Glomerular endothelial cell (primary cell): Measurements from ENCODE around the gene SLC25A33. TPM values are rescaled to one million over a fixed set of nuclear protein-coding genes. Genes with fewer than 3 reads are reported as not detected.

Experiments used
- DNase-seq: peaks from one replicate; pipeline ENCODE4 v3.0.0-alpha.2; 2011; ENCODE audit warnings: low read depth, low spot score; ENCODE audit errors: extremely low read depth
- total RNA-seq: library from RNA; depleted of rRNA; stranded (reverse); fragments of >200 nt; gene quantifications from 2 replicates; pipeline ENCODE4 v1.2.3, GENCODE V29; 2015

The SLC25A33 gene
- total RNA-seq, 1 donor from 2014 or later, result 8.1 TPM

DNA sequence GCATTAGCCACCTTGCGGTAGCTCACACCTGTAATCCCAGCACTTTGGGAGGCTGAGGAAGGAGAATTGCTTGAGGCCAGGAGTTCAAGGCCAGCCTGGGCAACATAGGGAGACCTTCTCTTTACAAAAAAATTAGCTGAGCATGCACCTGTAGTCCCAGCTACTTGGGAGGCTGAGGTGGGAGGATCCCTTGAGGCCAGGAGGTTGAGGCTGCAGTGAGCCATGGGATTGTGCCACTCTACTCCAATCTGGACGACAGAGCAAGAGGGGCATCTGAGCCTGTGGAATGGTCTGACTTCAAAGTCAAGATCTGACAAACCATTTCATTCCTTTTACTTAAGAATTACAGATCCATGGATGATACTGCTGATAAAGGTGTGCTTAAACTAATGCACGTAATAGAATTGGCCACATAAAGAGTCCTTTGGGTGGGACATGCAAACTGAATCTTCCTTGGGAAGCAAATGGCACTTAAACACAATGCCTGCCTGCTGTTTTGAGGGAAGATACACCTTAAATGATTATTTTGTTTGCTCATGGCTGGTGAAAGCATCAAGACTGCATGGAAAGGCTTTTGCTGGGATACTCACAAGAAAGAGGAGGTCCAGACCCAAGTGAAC is 47.0 kb downstream of the SLC25A33 start:
- DNase-seq, result no peak

- DNase-seq, result no peak
Observed at GRCh38 chr1:9588551-9589143, 49.4 kb downstream of the SLC25A33 start, which contains the start of gene TMEM201. Gene TMEM201, plus strand, starts transcription at chr1:9588911. Its CDS starts 20 bp downstream, at chr1:9588931.

DNA sequence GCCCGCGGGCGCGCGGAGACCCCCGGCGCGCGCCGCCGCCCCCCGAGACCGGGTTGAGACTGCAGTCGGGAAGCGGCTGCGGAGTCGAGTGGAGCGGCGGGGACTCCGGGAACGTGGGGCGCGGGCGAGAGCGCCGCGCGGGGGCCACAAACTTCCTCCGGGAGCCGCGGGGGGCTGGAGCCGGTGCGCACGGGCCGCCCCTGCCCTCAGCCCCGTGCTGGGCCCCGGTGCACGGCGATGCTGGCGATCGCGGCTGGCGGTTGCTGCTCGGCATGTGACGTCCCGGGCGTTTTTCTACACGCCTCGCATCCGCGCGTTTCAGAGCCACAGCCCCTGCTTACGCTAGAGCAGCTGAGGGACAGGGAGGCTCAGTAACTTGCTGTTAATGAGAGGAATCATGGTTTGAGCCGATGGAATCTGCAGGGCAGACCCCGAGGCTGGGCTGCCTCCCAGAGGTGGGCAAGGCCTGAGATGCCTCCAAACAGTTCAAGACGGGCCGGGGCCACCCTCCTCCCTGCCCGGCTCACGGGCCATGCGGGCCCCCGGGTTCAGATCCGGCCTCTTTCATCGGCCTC is 50.0 kb downstream of the SLC25A33 start:
- DNase-seq, result no peak

DNA sequence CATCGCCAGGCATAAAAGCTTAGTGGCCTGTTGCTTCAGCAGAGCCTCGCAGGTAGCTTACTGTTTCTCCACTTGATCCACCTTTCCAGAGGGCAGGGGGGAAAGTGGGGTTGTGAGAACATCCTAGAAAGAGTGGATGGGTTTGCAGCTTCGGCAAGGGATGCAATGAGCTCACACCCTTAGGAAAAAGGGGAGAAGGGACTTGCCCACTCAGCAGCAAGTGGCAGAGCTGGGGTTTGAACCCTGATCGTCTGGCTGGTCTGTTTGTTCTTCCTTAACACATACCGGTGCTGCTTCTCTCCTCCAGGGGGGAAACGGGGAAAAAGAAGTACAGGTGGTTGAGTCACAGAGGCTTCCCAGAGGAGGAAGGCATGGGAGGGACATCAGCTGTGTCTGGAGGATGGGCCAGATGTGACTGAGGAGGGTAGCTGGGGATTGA is 50.5 kb downstream of the SLC25A33 start:
- no peak for DNase-seq

- no peak for DNase-seq
Observed at GRCh38 chr1:9590201-9590600, 50.9 kb downstream of the SLC25A33 start.

GRCh38 chr1:9590945-9591668 is 51.8 kb downstream of the SLC25A33 start:
- no peak for DNase-seq

DNA sequence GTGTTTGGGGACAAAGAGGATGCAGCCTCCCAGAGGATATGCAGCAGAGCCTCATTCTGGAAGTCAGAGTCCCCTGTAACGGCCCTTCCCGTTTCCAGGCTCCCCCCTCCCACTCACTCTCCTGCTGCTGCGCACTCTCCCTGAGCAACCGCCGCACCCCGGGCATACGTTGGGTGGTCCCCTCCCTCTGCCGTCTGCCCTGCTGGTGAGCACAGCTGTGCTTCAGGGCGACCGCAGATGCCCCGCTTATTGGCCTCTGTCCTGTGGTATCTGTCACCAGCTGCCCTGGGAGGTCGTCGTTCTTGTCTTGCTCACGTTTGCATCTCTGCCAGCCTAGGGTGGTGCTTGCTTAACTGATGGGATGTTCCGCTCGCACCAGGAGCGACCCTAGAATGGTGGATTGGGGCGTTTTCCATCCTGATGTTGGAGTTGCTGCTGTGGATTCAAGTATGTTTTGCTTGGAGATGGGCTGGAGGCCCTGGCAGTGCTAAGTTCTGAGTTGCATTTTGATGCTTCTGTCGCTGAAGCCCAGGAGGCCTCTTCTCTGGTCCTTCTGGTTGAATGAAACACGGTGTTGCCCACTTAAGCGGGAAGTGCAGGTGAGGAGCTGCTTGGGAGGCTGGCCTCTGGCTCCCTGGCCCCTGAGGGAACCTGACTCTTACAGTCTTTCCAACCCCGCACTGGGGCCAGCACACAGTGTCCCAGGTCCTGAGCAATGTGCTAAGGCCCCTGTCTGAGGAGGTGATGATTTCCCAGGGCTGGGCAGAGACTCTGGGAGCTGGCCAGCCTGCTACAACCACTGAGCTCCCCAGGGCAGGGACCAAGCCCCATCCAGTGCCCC is 52.6 kb downstream of the SLC25A33 start:
- no peak for DNase-seq

DNA sequence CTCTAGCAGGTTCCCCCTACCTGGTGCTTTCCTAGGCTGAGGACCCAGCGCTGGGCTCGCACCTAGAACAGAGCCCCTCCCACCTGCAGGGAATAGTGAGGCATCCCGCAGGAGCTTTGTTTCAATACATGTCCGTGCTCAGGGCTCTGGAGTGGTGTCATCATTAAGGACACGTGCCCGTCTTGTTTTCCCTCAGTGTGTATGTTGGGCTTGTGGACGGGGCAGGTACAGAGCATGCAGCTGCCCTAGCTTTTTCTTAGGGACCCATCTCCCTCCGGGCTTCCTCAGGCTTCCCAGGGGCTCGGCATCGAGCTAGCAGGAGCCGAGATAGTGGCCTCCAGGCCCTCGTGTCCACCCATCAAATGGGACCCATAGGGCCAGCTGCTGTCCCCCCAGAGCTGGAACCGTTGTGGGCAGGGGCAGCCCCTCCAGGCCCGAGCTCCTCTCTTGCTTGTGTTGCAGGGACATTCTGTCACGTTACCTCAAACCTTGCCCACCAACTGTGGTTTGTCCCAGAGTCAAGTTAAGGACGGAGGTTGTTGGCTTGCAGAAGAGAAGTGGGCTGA is 53.3 kb downstream of the SLC25A33 start:
- no peak for DNase-seq

DNA sequence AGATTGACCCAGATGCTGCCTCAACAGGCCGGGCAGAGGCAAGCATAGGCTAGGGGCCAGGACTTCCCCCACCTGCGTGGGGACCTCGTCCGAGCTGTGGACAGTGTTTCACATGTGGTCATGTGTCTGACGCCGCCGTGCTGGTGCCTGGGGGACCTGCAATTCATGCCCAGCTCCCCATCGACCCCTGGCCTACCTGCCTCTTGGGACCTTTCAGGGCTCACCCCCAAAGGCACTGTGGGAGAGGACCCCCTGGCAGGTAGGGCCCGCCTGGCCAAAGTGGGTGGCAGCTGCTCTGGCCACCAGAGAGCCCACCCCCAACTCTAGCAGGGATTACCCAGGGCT is 53.9 kb downstream of the SLC25A33 start:
- DNase-seq, result no peak

DNA sequence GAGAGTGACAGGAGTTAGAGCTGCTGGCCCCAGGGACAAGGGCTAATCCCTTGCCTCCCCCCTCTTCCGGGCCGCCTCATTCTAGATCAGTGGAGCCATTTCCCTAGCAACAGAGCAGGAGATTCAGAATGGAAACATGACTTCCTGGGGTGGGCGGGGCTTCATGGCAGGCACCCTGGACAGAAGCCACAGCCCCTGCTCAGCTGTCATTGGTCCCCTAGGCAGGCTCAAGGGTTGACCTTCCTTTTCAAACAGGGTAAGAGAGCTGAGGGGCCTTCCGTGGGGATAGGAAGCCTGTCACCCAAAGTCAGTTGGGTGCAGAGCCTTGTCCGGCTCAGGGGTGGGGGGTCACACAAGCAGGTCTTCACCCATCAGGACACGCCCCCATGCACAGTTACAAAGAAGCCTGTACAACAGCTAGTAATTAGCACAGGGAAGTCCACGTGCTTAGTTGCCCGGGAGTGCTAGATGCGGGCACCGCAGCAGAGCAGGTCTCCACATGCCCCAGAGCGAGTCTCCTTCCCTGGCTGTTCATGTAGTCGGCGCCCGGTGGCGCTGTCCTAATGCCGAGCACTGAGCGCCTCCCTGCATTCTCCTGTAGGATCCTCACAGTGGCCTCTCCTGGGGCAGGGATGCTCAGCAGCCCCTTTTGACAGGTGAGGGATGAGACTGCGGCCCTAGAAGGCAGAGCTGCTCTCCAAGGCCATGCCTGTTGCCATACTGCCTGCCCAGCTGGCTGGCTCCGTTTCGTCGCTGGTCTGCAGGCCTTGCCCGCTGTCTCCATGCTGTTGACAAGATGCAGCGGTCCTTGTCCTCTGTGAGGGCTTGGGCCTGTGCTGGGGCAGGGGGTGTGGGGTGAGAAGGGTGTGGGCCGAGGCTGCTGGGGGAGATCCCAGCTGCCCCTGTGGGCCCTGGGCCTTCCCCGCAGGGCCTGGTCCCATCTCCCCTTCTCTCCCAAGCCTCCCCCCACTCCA is 54.5 kb downstream of the SLC25A33 start:
- DNase-seq, result no peak

DNA sequence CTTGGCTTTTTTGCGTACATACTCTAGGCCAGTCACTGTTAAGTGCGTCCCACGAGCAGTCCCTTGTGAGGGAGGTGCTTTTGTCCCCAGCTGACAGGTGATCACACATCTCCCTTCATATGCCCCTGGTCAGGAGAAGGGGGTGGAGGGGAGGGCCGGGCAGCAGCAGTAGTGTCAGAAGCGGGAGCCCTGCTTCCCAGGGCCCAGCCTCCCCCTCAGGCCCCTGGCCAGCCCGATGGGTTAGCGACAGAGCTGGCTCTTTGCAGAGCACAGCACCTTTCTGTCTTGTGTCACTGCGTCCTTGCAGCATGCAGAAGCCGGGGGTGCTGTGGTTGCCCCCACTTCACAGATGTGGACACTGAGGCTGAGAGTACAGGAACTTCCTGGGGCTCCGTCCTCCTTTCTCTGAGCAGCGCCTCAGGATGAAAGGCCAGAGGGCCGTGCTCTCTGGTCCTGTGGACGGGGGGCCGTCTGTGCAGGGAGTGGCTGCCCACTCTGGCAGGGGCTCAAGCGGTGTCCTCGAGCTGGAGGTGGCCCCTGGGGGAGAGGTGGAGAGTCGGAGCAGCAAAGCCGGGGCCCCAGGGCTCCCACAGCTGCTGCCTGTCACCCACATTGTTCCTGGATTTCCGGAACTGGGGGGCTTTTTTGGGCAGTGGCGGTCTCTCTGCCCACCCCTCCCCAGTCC is 55.3 kb downstream of the SLC25A33 start:
- no peak for DNase-seq

DNA sequence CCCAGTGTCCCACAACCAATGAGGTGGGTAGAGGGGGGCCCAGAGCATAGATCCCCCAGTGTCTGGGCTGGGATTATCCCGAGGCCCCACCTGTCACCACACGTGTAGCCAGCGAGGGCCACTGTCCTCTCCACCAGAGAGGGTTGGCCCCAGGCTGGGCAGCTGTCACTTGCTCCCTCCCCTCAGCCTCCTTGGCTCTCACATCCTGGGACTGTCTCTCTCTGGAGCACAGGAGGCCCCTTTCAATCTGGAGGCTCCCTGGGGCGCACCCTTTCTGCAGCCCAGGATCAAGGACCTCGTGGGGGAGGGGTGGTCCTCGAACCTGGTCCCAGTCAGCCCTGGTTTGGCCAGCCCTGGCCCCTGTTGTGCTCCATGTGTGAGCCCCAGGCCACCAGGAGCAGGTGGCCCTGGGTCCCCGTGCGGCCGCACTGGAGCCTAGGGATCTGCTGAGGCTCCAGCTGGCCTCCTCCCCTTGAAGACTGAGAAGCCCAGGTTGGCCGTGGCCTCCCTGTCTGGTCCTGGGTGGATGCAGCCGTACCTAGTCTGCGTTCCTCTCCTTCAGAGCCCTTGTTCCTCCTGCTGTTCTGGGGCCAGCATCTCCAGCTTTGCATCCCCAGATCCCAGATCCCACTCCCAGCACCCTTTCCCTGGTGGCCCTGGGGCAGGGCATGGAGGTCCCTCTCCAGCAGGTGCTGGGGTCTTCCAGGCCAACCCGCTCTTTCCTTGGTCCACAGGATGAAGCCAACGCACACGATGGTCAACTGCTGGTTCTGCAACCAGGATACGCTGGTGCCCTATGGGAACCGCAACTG is 56.1 kb downstream of the SLC25A33 start:
- DNase-seq, result no peak

DNA sequence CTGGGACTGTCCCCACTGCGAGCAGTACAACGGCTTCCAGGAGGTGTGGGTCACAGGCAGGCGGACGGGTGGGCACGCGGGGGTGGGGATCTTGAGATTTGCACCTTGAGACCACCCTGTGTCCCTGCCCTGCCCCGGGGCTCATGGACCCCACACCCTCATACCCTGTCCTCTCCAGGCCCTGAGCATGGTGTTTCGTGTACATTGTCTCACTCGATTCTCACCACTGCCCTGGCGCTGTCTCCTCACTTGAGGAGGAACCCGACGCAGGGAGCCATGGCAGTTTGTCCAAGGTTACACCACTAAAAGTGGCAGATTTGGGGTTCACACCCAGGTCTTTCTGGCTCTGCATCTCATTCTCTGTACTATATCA is 56.7 kb downstream of the SLC25A33 start:
- DNase-seq, result no peak

- DNase-seq, result no peak
Observed at GRCh38 chr1:9596415-9597123, 57.3 kb downstream of the SLC25A33 start.

GRCh38 chr1:9597361-9598315 is 58.4 kb downstream of the SLC25A33 start:
- DNase-seq, result no peak

- DNase-seq, result no peak
Observed at GRCh38 chr1:9598316-9598700, 59.0 kb downstream of the SLC25A33 start.
